Measurements from ENCODE around the gene TTC27.

GRCh38 chr2:32720771-32721170 is 92.9 kb downstream of the TTC27 start:
- TF ChIP-seq POLR2A (IDR thresholded peaks at IDR 0.05) (no peak), CTCF (IDR thresholded peaks at IDR 0.05) (no peak)
